Transverse colon (tissue), 4 donors: ENCODE data around the gene STMND1. TPM values are rescaled to one million over a fixed set of nuclear protein-coding genes. Genes with fewer than 3 reads are reported as not detected.
"Not testable (repeated sequence)": the region's sequence is repeated elsewhere in the genome, so short reads cannot be mapped to it uniquely, and the experiment has no call there.

Experiments used
- DNase-seq: peaks from one replicate; pipeline ENCODE4 v3.0.0-alpha.2; 2019
- H3K27ac ChIP-seq, 4 donors: fragments of 200-600 bp; sonication (generic); 2 replicates each; pipeline ENCODE4 v1.5.1; 2016 to 2018; ENCODE audit warnings: inconsistent platforms in 4 of 4
- H3K27me3 ChIP-seq: fragments of 200-600 bp; sonication (generic); 2 replicates; pipeline ENCODE4 v1.5.1; 2017; ENCODE audit warnings: inconsistent platforms
- H3K36me3 ChIP-seq, 4 donors: fragments of 200-600 bp; sonication (generic); 2 replicates each; pipeline ENCODE4 v1.5.1; 2017 to 2019; ENCODE audit warnings: inconsistent platforms in 4 of 4
- H3K4me1 ChIP-seq, 4 donors: fragments of 200-600 bp; sonication (generic); 2 replicates each; pipeline ENCODE4 v1.5.1; 2017 to 2020; ENCODE audit warnings: inconsistent platforms in 4 of 4
- H3K4me3 ChIP-seq, 4 donors: fragments of 200-600 bp; sonication (generic); 1 replicate in 1 of 4; 2 replicates in 3 of 4; pipeline versions ENCODE4 v1.5.1 to v1.6.1; 2017 to 2019; ENCODE audit warnings: inconsistent platforms in 4 of 4
- H3K9me3 ChIP-seq, 2 donors: fragments of 200-600 bp; sonication (generic); 2 replicates each; pipeline ENCODE4 v1.5.1; 2017 to 2019; ENCODE audit warnings: inconsistent platforms in 2 of 2
- CTCF ChIP-seq, 5 experiments: fragments of 200-600 bp in 3 of 5; fragments of 450-650 bp in 2 of 5; sonication (generic) in 3 of 5; IDR thresholded peaks; 1 replicate in 2 of 5; 2 replicates in 3 of 5; pipeline ENCODE4 v1.5.1; 2016 to 2017; ENCODE audit warnings: antibody characterized with exemption in 5 of 5, inconsistent platforms in 3 of 5, mild to moderate bottlenecking in 2 of 5, moderate library complexity in 1 of 5
- EP300 ChIP-seq: sonication (generic); formaldehyde crosslinking; IDR thresholded peaks from one replicate; pipeline ENCODE4 v1.6.1; 2017; ENCODE audit warnings: antibody characterized with exemption, low read depth
- POLR2A ChIP-seq: fragments of 450-650 bp; IDR thresholded peaks from one replicate; pipeline ENCODE4 v1.6.1; 2016; ENCODE audit warnings: antibody characterized with exemption, mild to moderate bottlenecking, moderate library complexity
- POLR2AphosphoS5 ChIP-seq, 3 donors: sonication (generic); formaldehyde crosslinking; IDR thresholded peaks; one replicate each; pipeline ENCODE4 v1.6.1; 2016; ENCODE audit warnings: antibody characterized with exemption in 3 of 3
- WGBS, 2 donors: methylation state at CpG; one replicate each; pipeline ENCODE4 v1.1.5; 2018; ENCODE audit warnings: low coverage in 1 of 2; 5-methylcytosine and 5-hydroxymethylcytosine counted together
- in situ Hi-C, 4 donors: fragments of 200-750 bp; cut with MboI; loops; one replicate each; pipeline versions ENCODE4 v1.15.0 to v1.15.1; 2017; ENCODE audit warnings: low sequenced_read_pairs in 3 of 4, low pct_ligation_motif_present in 1 of 4, low pct_unique_long_range_greater_than_20kb in 1 of 4
- intact Hi-C: fragments of 100-400 bp; cut with DNase I; formaldehyde crosslinking; loops from one replicate; pipeline ENCODE4 v1.15.1; 2023; ENCODE audit warnings: low total_unique reads
- total RNA-seq, 4 donors: library from RNA; depleted of rRNA; stranded (reverse); fragments of >200 nt; gene quantifications; one replicate each; pipeline ENCODE4 v1.1.0, GENCODE V29; 2016

The STMND1 gene
- total RNA-seq, 4 donors from 2014 or later: 1.1 to 9.3 (median 1.1) TPM; not detected in 1

- intact Hi-C loops (no loop called here), in situ Hi-C loops (loop anchor here in 1 of 4 donors (25.0 kb wide), 1 partner anchor 276 kb away; no protein-coding TSS in a partner anchor)
- Histone ChIP-seq H3K9me3 (no peaks in the 10 kb centered on the region), H3K27me3 (no peaks in the 10 kb centered on the region), H3K4me3 (no peak overlapping the region), H3K4me1 (no peaks in the 10 kb centered on the region), H3K27ac (no peak overlapping the region), H3K36me3 (no peaks in the 10 kb centered on the region)
- no peak for DNase-seq
- TF ChIP-seq EP300 (no peak), POLR2AphosphoS5 (IDR thresholded peaks at IDR 0.05) (no peak), POLR2A (no peak), CTCF (IDR thresholded peaks at IDR 0.05) (no peak)
These were observed 38.9 kb upstream of the STMND1 start for GRCh38 chr6:17062871-17063440.

- no peaks in the 10 kb centered on the region for H3K9me3 ChIP-seq
- TF ChIP-seq POLR2AphosphoS5 (IDR thresholded peaks at IDR 0.05): no peak
- no peak for TF ChIP-seq EP300
- H3K27ac ChIP-seq: no peak overlapping the region
- H3K36me3 ChIP-seq: no peaks in the 10 kb centered on the region
- in situ Hi-C loops: loop anchor here in 1 of 4 donors (25.0 kb wide), 1 partner anchor 278 kb away; no protein-coding TSS in a partner anchor
- H3K4me1 ChIP-seq: no peaks in the 10 kb centered on the region
- DNase-seq: no peak
- intact Hi-C loops: no loop called here
- no peak overlapping the region for H3K4me3 ChIP-seq
- H3K27me3 ChIP-seq: no peaks in the 10 kb centered on the region
These were observed 36.9 kb upstream of the STMND1 start for GRCh38 chr6:17064975-17065374.

GRCh38 chr6:17066610-17067009 is 35.2 kb upstream of the STMND1 start:
- no peak for DNase-seq
- no peaks in the 10 kb centered on the region for H3K9me3 ChIP-seq
- H3K4me3 ChIP-seq: no peak overlapping the region
- H3K27ac ChIP-seq: no peak overlapping the region
- TF ChIP-seq POLR2AphosphoS5 (IDR thresholded peaks at IDR 0.05) (no peak), CTCF (IDR thresholded peaks at IDR 0.05) (no peak), POLR2A (no peak), EP300 (no peak)
- H3K36me3 ChIP-seq: no peaks in the 10 kb centered on the region
- in situ Hi-C loops: loop anchor here in 1 of 4 donors (25.0 kb wide), 1 partner anchor 279 kb away; no protein-coding TSS in a partner anchor
- 76 to 84% methylated on average over 6 of the region's 6 CpGs for WGBS, 2 donors
- intact Hi-C loops: no loop called here
- no peaks in the 10 kb centered on the region for H3K4me1 ChIP-seq
- no peaks in the 10 kb centered on the region for H3K27me3 ChIP-seq

- H3K4me3 ChIP-seq, H3K36me3 ChIP-seq, H3K9me3 ChIP-seq, H3K4me1 ChIP-seq, DNase-seq, H3K27ac ChIP-seq, H3K27me3 ChIP-seq, intact Hi-C loops: not testable (repeated sequence)
- in situ Hi-C loops: loop anchor here in 1 of 4 donors (25.0 kb wide), 1 partner anchor 282 kb away; no protein-coding TSS in a partner anchor
These were observed 32.9 kb upstream of the STMND1 start for GRCh38 chr6:17068972-17069371.

GRCh38 chr6:17070400-17070799 is 31.4 kb upstream of the STMND1 start:
- intact Hi-C loops: not testable (repeated sequence)

GRCh38 chr6:17073596-17073995 is 28.3 kb upstream of the STMND1 start:
- H3K9me3 ChIP-seq, H3K36me3 ChIP-seq, H3K27me3 ChIP-seq, intact Hi-C loops, H3K27ac ChIP-seq, DNase-seq, H3K4me1 ChIP-seq, H3K4me3 ChIP-seq: not testable (repeated sequence)
- in situ Hi-C loops: loop anchor here in 1 of 4 donors (25.0 kb wide), 1 partner anchor 286 kb away; no protein-coding TSS in a partner anchor
- 35% methylated on average over 2 of the region's 2 CpGs; no CpG with 5 or more reads in 1 of the 2 donors for WGBS, 2 donors

More at GRCh38 chr6:17070400-17070799, 31.4 kb upstream of the STMND1 start:
- H3K9me3 ChIP-seq, H3K36me3 ChIP-seq, H3K27ac ChIP-seq, H3K4me3 ChIP-seq, DNase-seq, H3K4me1 ChIP-seq, H3K27me3 ChIP-seq: not testable (repeated sequence)
- WGBS, 2 donors: 70 to 84% methylated on average over 2 of the region's 2 CpGs
- in situ Hi-C loops: loop anchor here in 1 of 4 donors (25.0 kb wide), 1 partner anchor 283 kb away; no protein-coding TSS in a partner anchor
